GM12801 (cell line): Measurements from ENCODE around the gene EEF1AKMT2.

Experiments
- CTCF ChIP-seq: IDR thresholded peaks from one replicate; pipeline ENCODE4 v1.5.1; 2011; ENCODE audit warnings: control low read depth; ENCODE audit not compliant: insufficient read length; ENCODE audit errors: extremely low read depth

EEF1AKMT2 gene

GRCh38 chr10:124715439-124715838 lies 76.2 kb downstream of the EEF1AKMT2 start:
- no peak for TF ChIP-seq CTCF

GRCh38 chr10:124713679-124714255 lies 77.9 kb downstream of the EEF1AKMT2 start:
- TF ChIP-seq CTCF, result no peak

- TF ChIP-seq CTCF, result no peak
Observed at GRCh38 chr10:124712704-124713407, 78.8 kb downstream of the EEF1AKMT2 start.

- TF ChIP-seq CTCF, result no peak
Observed at GRCh38 chr10:124711145-124711544, 80.5 kb downstream of the EEF1AKMT2 start.

GRCh38 chr10:124710266-124710881 lies 81.3 kb downstream of the EEF1AKMT2 start:
- TF ChIP-seq CTCF, result no peak

GRCh38 chr10:124709861-124710260 lies 81.8 kb downstream of the EEF1AKMT2 start:
- no peak for TF ChIP-seq CTCF

GRCh38 chr10:124708922-124709520 lies 82.7 kb downstream of the EEF1AKMT2 start:
- no peak for TF ChIP-seq CTCF
